WI38 (cell line): ENCODE data around the gene SLC25A21.

ENCODE experiments used
- H3K4me3 ChIP-seq: 2 replicates; pipeline ENCODE4 v1.5.1; 2011; ENCODE audit warnings: low read depth, mild to moderate bottlenecking, control low read depth, low read length
- CTCF ChIP-seq: IDR thresholded peaks from 2 replicates; pipeline ENCODE4 v1.5.1; 2012; ENCODE audit warnings: low read depth, mild to moderate bottlenecking, control low read depth, low read length

The SLC25A21 gene

DNA sequence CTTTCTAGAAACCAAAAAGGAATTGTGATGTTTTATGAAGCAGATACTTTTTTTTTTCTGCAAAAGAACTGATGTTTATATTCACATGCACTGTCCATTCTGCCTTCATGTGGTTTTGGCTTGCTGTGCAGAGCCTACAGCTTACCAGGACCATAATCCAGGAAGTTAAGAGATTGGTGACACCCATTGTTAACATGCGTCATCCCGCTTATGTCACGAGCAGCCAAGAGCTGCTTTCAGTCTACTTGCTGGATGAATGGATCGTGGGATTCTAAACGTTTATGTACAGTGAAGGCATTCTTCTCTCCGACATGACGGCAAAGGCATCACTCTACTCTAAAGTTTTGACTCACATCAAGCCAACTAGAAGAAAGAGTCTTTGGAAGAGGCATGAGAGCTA, 434.1 kb downstream of the SLC25A21 start:
- H3K4me3 ChIP-seq, result no peak overlapping the region

DNA sequence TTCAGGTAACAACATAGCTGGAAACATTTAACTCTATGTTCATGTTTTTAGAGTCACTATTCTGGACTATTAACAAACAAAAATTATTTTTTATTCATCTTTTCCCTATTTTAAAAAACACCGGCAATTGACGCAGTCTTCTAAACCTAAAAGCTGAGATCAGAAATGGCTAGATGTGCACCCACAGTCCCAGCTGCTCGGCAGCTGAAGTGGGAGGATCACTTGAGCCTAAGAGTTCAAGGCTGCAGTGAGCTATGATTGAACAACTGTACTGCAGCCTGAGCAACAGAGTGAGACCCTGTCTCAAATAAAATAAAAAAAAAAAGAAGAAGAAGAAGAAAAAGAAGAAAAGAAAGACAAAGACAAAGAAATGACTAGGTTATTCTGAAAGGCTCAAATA, 446.3 kb downstream of the SLC25A21 start:
- no peak for TF ChIP-seq CTCF
- no peak overlapping the region for H3K4me3 ChIP-seq

More for the DNA sequence above, 434.1 kb downstream of the SLC25A21 start:
- TF ChIP-seq CTCF, result no peak

- no peak overlapping the region for H3K4me3 ChIP-seq
- TF ChIP-seq CTCF, result no peak
Observed at GRCh38 chr14:36724162-36724561, 448.2 kb downstream of the SLC25A21 start.

DNA sequence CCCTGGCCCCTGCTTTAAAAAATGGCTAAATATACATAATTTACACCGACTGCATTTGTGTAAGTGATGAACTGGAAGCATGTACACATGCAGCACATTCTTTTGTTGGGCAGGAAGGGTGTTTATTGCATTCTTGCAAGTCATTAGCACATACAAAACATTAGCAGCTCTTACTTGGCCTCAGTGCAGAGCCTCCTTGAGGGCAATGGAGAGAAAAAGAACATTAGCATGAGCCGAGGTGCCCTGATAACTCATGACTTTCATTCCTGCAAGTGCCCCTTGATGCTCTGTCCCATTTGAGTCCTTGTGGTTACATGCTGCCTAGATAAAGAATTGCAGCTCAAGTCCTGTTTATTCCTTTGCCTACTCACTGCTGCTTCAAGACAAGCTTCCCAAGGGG, 448.9 kb downstream of the SLC25A21 start:
- no peak for TF ChIP-seq CTCF

DNA sequence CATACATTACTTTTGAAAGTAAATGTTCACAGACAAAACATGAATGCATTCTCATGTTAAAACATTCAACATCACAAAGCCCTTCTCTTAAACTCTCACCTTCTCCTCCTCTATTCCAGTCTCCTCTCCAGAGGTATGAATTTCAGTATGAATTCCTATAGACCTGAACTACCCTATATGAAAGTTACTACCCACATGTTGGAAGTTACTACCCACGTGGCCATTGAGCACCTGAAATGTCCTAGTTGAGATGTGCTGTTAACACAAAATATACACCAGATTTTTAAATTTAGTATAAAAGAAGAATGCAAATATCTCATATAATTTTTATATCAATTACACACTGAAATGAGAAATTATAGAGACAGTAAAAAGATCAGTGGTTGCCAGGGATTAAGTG, 450.5 kb downstream of the SLC25A21 start:
- TF ChIP-seq CTCF, result no peak
- no peak overlapping the region for H3K4me3 ChIP-seq

More for the DNA sequence above, 448.9 kb downstream of the SLC25A21 start:
- no peak overlapping the region for H3K4me3 ChIP-seq

DNA sequence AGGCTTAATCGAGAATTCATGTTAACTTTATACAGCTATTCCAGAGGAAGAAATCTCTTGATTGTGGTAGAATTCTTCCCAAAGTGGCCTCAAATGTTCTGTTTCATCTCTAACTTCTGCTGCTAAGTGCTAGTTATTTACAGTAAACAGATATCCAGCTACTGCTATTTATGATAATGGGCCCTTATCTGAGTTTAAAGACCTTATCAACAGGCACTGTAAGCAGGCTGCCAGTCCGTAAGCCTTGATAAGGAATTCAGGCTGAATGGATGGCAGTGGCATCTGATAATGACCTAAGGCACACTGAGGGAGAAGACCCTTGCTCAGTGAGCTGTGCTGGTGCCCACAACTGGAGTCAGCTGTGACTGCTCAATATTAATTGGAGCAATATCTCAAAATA, 451.7 kb downstream of the SLC25A21 start:
- no peak for TF ChIP-seq CTCF
- no peak overlapping the region for H3K4me3 ChIP-seq

DNA sequence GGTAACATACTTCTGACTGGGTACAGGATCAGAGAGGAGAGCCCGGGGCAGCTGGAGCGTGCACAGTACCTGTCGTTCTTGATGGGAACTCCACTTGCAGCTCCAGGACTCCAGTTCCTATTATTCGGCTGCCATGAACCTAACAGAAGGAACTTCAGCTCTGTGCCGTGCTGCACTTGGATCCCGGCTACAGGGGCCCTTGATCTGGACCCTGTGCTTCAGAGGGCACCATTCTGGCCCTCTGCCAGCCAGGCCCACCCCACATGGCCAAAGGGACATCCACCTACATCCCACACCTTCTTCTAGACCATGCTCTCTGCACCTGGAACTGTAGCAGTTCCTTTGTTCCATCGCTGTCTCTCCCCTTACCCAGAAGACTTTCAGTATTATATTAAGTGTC, 452.6 kb downstream of the SLC25A21 start:
- TF ChIP-seq CTCF, result no peak
- H3K4me3 ChIP-seq, result no peak overlapping the region
